ENCODE measurements around the gene SPINT2. TPM values are rescaled to one million over a fixed set of nuclear protein-coding genes. Genes with fewer than 3 reads are reported as not detected.
A peak's percentile ranks its signal among the peaks of the same experiment; 100 is the strongest.
"Not testable (repeated sequence)": the region's sequence is repeated elsewhere in the genome, so short reads cannot be mapped to it uniquely, and the experiment has no call there.

Gene SPINT2
- total and polyA plus RNA-seq, 7 experiments from 2014 or later = 35.5 to 139 (median 40.9) TPM

GRCh38 chr19:38221919-38222830, 42.2 kb upstream of the SPINT2 start:
- H3K27ac ChIP-seq (ENCODE audit: low read depth, low read length) = no peak overlapping the region
- no peak overlapping the region for H3K4me3 Mint-ChIP-seq
- H3K27me3 ChIP-seq (ENCODE audit: control insufficient read depth in 2 of 2, insufficient read depth in 2 of 2, low read length in 2 of 2) = peaks cover 0 to 16% of the 10 kb centered on the region in 2 donors
- H3K4me1 Mint-ChIP-seq = peaks cover 15 to 25% (median 18%) of the 10 kb centered on the region in 7 donors
- H3K36me3 ChIP-seq (ENCODE audit: control insufficient read depth in 2 of 3, insufficient read depth in 3 of 3, low read length in 3 of 3) = no peaks in the 10 kb centered on the region
- no peak overlapping the region for H3K27ac Mint-ChIP-seq
- peaks cover 59 to 74% (median 64%) of the 10 kb centered on the region in 5 donors for H3K27me3 Mint-ChIP-seq
- ATAC-seq (no peak), DNase-seq (no peak)
- intact Hi-C loops (cut with micrococcal nuclease) = no loop called here
- H3K9me3 ChIP-seq (ENCODE audit: control insufficient read depth in 2 of 3, low read length in 3 of 3) = no peaks in the 10 kb centered on the region
- H3K36me3 Mint-ChIP-seq = peaks cover 0 to 10% (median 8%) of the 10 kb centered on the region in 5 donors
- POLR2A ChIA-PET = no interaction called here
- CTCF ChIA-PET = no interaction called here
- peaks cover 0 to 3% of the 10 kb centered on the region in 2 donors for H3K4me1 ChIP-seq (ENCODE audit: control insufficient read depth in 2 of 2, insufficient read depth in 2 of 2, low read length in 2 of 2)
- H3K9me3 Mint-ChIP-seq = peaks cover 0 to 7% (median 0%) of the 10 kb centered on the region in 11 donors
- H3K4me3 ChIP-seq (ENCODE audit: low read length) = no peak overlapping the region

DNA sequence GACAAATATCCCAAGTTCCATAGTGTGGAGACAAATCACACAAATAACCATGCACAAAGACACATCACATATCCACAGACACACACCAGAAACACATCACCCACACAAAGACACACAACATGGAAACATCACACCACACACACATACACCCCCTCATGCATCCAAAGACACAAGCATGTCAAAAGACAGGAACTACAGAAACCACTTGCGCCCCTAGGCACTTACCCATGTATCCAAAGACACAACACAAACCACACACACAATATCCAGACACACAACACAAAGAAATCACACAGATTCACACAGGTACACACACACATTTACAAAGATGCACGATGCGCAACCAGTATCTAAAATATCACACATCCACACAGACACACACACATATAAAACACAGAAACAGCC, 41.3 kb upstream of the SPINT2 start:
- H3K27ac Mint-ChIP-seq = no peak overlapping the region
- ATAC-seq (no peak), DNase-seq (no peak)
- Histone ChIP-seq H3K4me1 (ENCODE audit: control insufficient read depth in 2 of 2, insufficient read depth in 2 of 2, low read length in 2 of 2) (peaks cover 0 to 3% of the 10 kb centered on the region in 2 donors), H3K27me3 (ENCODE audit: control insufficient read depth in 2 of 2, insufficient read depth in 2 of 2, low read length in 2 of 2) (peaks cover 5 to 24% of the 10 kb centered on the region in 2 donors), H3K9me3 (ENCODE audit: control insufficient read depth in 2 of 3, low read length in 3 of 3) (no peaks in the 10 kb centered on the region), H3K27ac (ENCODE audit: low read depth, low read length) (no peak overlapping the region), H3K4me3 (ENCODE audit: low read length) (no peak overlapping the region), H3K36me3 (ENCODE audit: control insufficient read depth in 2 of 3, insufficient read depth in 3 of 3, low read length in 3 of 3) (no peaks in the 10 kb centered on the region)
- H3K4me3 Mint-ChIP-seq = peak overlapping the region in 9 of 10 donors; percentile 7 to 89 (median 61)
- ChIA-PET POLR2A (no interaction called here), CTCF (no interaction called here)
- peaks cover 0 to 7% (median 0%) of the 10 kb centered on the region in 11 donors for H3K9me3 Mint-ChIP-seq
- peaks cover 15 to 32% (median 22%) of the 10 kb centered on the region in 7 donors for H3K4me1 Mint-ChIP-seq
- peaks cover 66 to 78% (median 72%) of the 10 kb centered on the region in 5 donors for H3K27me3 Mint-ChIP-seq
- intact Hi-C loops (cut with micrococcal nuclease) = no loop called here
- H3K36me3 Mint-ChIP-seq = peaks cover 0 to 10% (median 8%) of the 10 kb centered on the region in 5 donors

- Histone ChIP-seq H3K36me3 (ENCODE audit: control insufficient read depth in 2 of 3, insufficient read depth in 3 of 3, low read length in 3 of 3) (no peaks in the 10 kb centered on the region), H3K4me3 (ENCODE audit: low read length) (peak overlapping the region; percentile 41), H3K27me3 (ENCODE audit: control insufficient read depth in 2 of 2, insufficient read depth in 2 of 2, low read length in 2 of 2) (peaks cover 5 to 24% of the 10 kb centered on the region in 2 donors), H3K9me3 (ENCODE audit: control insufficient read depth in 2 of 3, low read length in 3 of 3) (no peaks in the 10 kb centered on the region), H3K27ac (ENCODE audit: low read depth, low read length) (no peak overlapping the region), H3K4me1 (ENCODE audit: control insufficient read depth in 2 of 2, insufficient read depth in 2 of 2, low read length in 2 of 2) (peaks cover 0 to 3% of the 10 kb centered on the region in 2 donors)
- peak overlapping the region; percentile 7 to 89 (median 62) for H3K4me3 Mint-ChIP-seq
- intact Hi-C loops (cut with micrococcal nuclease) = no loop called here
- ATAC-seq = no peak
- H3K27me3 Mint-ChIP-seq = peaks cover 62 to 76% (median 67%) of the 10 kb centered on the region in 5 donors
- H3K9me3 Mint-ChIP-seq = peaks cover 0 to 7% (median 0%) of the 10 kb centered on the region in 11 donors
- peaks cover 0 to 10% (median 8%) of the 10 kb centered on the region in 5 donors for H3K36me3 Mint-ChIP-seq
- CTCF ChIA-PET = no interaction called here
- no peak for DNase-seq
- POLR2A ChIA-PET = no interaction called here
- peak overlapping the region in 1 of 9 donors; percentile 11 for H3K27ac Mint-ChIP-seq
- H3K4me1 Mint-ChIP-seq = peaks cover 15 to 32% (median 22%) of the 10 kb centered on the region in 7 donors
Measured at GRCh38 chr19:38223617-38224013, 40.8 kb upstream of the SPINT2 start.

GRCh38 chr19:38224014-38224862, 40.1 kb upstream of the SPINT2 start, which contains the start of gene DPF1:
DPF1 (minus strand) TSS chr19:38224222; CDS start chr19:38224142, 80 bp downstream.
- Mint-ChIP-seq H3K27me3 (peaks cover 56 to 75% (median 67%) of the 10 kb centered on the region in 5 donors), H3K36me3 (peaks cover 0 to 10% (median 6%) of the 10 kb centered on the region in 5 donors), H3K4me1 (peaks cover 15 to 32% (median 22%) of the 10 kb centered on the region in 7 donors), H3K9me3 (peaks cover 0 to 7% (median 0%) of the 10 kb centered on the region in 11 donors), H3K27ac (peak within 1 kb of the TSS in 3 of 9 donors; percentile 11 to 83 (median 29)), H3K4me3 (peak within 1 kb of the TSS; percentile 64 to 94 (median 86))
- Histone ChIP-seq H3K4me3 (ENCODE audit: low read length) (peak within 1 kb of the TSS; percentile 41), H3K9me3 (ENCODE audit: control insufficient read depth in 2 of 3, low read length in 3 of 3) (no peaks in the 10 kb centered on the region), H3K4me1 (ENCODE audit: control insufficient read depth in 2 of 2, insufficient read depth in 2 of 2, low read length in 2 of 2) (peaks cover 3 to 6% of the 10 kb centered on the region in 2 donors), H3K27me3 (ENCODE audit: control insufficient read depth in 2 of 2, insufficient read depth in 2 of 2, low read length in 2 of 2) (peaks cover 5 to 24% of the 10 kb centered on the region in 2 donors), H3K27ac (ENCODE audit: low read depth, low read length) (no peak within 1 kb of the TSS), H3K36me3 (ENCODE audit: control insufficient read depth in 2 of 3, insufficient read depth in 3 of 3, low read length in 3 of 3) (no peaks in the 10 kb centered on the region)
- ChIA-PET CTCF (no interaction called here), POLR2A (no interaction called here)
- intact Hi-C loops (cut with micrococcal nuclease) = no loop called here
- DNase-seq (peak in 7 of 9 donors; percentile 8 to 66 (median 30)), ATAC-seq (peak; percentile 76)

DNA sequence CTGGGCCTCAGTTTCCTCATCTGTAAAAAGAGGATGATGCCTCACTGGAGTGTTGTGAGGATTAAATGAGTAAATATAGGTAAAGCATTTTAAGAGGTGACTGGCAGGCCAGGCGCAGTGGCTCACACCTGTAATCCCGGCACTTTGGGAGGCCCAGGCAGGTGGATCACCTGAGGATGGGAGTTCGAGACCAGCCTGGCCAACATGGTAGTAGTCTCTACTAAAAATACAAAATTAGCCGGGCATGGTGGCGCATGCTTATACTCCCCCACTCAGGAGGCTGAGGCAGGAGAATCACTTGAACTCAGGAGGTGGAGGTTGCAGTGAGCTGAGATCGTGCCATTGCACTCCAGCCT, 39.5 kb upstream of the SPINT2 start:
- ATAC-seq; DNase-seq; POLR2A ChIA-PET; H3K9me3 Mint-ChIP-seq; H3K4me3 ChIP-seq (ENCODE audit: low read length); H3K4me1 ChIP-seq (ENCODE audit: control insufficient read depth in 2 of 2, insufficient read depth in 2 of 2, low read length in 2 of 2); H3K27ac Mint-ChIP-seq; H3K36me3 ChIP-seq (ENCODE audit: control insufficient read depth in 2 of 3, insufficient read depth in 3 of 3, low read length in 3 of 3); H3K9me3 ChIP-seq (ENCODE audit: control insufficient read depth in 2 of 3, low read length in 3 of 3); H3K27ac ChIP-seq (ENCODE audit: low read depth, low read length): not testable (repeated sequence)
- H3K4me3 Mint-ChIP-seq = peak overlapping the region in 6 of 10 donors; percentile 77 to 94 (median 88)
- intact Hi-C loops (cut with micrococcal nuclease) = loop anchor here in 1 of 2 donors (5.0 kb wide), 1 partner anchor 112 kb away; the partner anchor contains the start of gene CATSPERG
- H3K27me3 Mint-ChIP-seq = peaks cover 51 to 72% (median 63%) of the 10 kb centered on the region in 5 donors
- CTCF ChIA-PET = interaction anchor here (0.6 kb wide), 1 partner anchor 49 kb away, joined by 3 read pairs; no protein-coding TSS in a partner anchor
- H3K27me3 ChIP-seq (ENCODE audit: control insufficient read depth in 2 of 2, insufficient read depth in 2 of 2, low read length in 2 of 2) = peaks cover 5 to 25% of the 10 kb centered on the region in 2 donors
- peaks cover 15 to 35% (median 22%) of the 10 kb centered on the region in 7 donors for H3K4me1 Mint-ChIP-seq
- H3K36me3 Mint-ChIP-seq = peaks cover 0 to 10% (median 6%) of the 10 kb centered on the region in 5 donors
